Left ventricle myocardium inferior (tissue), 1 donor: ENCODE data around the gene GNG12. TPM values are rescaled to one million over a fixed set of nuclear protein-coding genes. Genes with fewer than 3 reads are reported as not detected.

Experiments
- DNase-seq: peaks from one replicate; pipeline ENCODE4 v3.0.0-alpha.2; 2020
- H3K27ac ChIP-seq: fragments of 200-600 bp; replicated peaks from 2 replicates; pipeline ENCODE4 v1.8.0; 2021
- H3K27me3 ChIP-seq: fragments of 200-600 bp; 2 replicates; pipeline ENCODE4 v1.8.0; 2021; ENCODE audit warnings: low read depth
- H3K36me3 ChIP-seq: fragments of 200-600 bp; 2 replicates; pipeline ENCODE4 v1.8.0; 2021
- H3K4me1 ChIP-seq: fragments of 200-600 bp; 2 replicates; pipeline ENCODE4 v1.8.0; 2021
- H3K4me3 ChIP-seq: fragments of 200-600 bp; 2 replicates; pipeline ENCODE4 v1.8.0; 2021; ENCODE audit warnings: mild to moderate bottlenecking, moderate library complexity
- H3K9me3 ChIP-seq: fragments of 200-600 bp; replicated peaks from 2 replicates; pipeline ENCODE4 v1.8.0; 2021
- intact Hi-C: fragments of 100-400 bp; cut with micrococcal nuclease; formaldehyde crosslinking; loops from one replicate; pipeline ENCODE4 v1.11.0; 2022
- total RNA-seq: library from RNA; stranded (reverse); fragmentation: NEBNext Ultra II Directional; extraction: Animal tissue kit (Norgen Biotek cat#: 25700); gene quantifications from one replicate; pipeline ENCODE4 v1.2.1, GENCODE V29; 2021
- TF ChIP-seq, protein P1 (sequence below): fragments of 200-600 bp; IDR thresholded peaks from 2 replicates; pipeline ENCODE4 v1.8.0; 2021; ENCODE audit warnings: antibody characterized with exemption, mild to moderate bottlenecking, borderline replicate concordance
- donor health status: DM: no; HTN: yes; CAD: no; lungs with severe emphysema.

GNG12 gene
- total RNA-seq, 1 donor from 2014 or later: 35.1 TPM

DNA sequence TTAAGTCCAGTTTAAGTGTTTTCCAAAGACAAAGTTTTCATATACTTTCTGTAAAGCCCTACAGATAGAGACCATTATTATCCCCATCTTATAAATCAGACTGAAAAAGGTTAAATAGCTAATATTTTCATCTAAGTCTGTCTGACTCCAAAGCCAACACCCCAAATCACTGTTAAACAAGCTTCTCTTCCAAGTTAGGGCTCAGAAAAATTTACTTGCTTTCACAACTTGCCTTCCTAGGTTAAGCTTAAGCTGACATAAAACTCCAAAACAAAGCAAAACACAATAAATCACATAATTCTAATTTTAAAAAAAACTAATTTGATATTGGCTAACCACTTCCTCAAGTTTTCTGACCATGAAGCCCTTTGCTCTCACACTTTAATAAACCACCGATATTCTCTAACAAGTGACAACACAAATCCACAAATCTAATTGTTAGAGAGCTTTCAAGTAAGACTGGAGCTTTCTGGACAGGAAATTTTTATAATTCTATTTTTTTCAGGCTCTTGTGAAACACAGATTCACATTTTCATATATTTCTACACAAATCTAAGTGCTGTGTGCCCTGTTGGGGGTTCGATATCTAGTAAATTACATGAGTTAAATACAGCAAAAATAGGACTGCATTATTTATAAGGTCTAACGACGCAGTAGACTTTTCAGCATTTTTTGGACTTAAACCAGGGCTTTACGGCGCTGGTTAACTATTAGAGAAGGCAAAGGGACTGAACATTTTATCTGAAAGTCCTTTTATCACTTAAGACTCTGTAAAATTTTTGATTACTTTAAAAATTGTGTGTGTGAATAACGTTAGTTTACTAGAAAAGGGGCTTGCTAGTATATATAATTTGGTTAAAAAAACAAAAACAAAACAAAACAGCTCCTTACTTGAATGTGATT, 2.1 kb downstream of the GNG12 start:
- no peak for DNase-seq
- Histone ChIP-seq H3K27me3 (no peaks in the 10 kb centered on the region), H3K9me3 (no peaks in the 10 kb centered on the region), H3K36me3 (no peaks in the 10 kb centered on the region), H3K27ac (peak overlapping the region; percentile 87), H3K4me3 (peak overlapping the region; percentile 94), H3K4me1 (peaks cover 30% of the 10 kb centered on the region)
- TF ChIP-seq, protein P1, sequence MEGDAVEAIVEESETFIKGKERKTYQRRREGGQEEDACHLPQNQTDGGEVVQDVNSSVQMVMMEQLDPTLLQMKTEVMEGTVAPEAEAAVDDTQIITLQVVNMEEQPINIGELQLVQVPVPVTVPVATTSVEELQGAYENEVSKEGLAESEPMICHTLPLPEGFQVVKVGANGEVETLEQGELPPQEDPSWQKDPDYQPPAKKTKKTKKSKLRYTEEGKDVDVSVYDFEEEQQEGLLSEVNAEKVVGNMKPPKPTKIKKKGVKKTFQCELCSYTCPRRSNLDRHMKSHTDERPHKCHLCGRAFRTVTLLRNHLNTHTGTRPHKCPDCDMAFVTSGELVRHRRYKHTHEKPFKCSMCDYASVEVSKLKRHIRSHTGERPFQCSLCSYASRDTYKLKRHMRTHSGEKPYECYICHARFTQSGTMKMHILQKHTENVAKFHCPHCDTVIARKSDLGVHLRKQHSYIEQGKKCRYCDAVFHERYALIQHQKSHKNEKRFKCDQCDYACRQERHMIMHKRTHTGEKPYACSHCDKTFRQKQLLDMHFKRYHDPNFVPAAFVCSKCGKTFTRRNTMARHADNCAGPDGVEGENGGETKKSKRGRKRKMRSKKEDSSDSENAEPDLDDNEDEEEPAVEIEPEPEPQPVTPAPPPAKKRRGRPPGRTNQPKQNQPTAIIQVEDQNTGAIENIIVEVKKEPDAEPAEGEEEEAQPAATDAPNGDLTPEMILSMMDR: no peak
- intact Hi-C loops: no loop called here

DNA sequence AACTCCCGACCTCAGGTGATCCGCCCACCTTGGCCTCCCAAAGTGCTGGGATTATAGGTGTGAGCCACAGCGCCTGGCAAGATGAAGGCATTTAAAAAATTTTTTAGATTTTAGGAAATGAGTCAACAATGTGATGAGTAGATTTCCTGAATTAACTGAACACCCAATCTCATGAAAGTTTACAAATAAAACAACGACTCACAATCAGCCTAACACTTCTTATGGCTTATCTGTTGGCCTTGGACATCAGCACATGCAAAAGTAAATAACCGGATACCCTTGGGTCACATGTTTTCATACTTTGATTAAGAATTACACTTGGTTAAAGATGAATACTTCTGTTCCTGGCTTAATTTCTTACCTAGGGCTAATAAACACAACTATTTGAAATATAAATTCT, 3.0 kb downstream of the GNG12 start:
- Histone ChIP-seq H3K27ac (no peak overlapping the region), H3K27me3 (no peaks in the 10 kb centered on the region), H3K36me3 (no peaks in the 10 kb centered on the region), H3K4me3 (peak overlapping the region; percentile 94), H3K4me1 (peaks cover 30% of the 10 kb centered on the region), H3K9me3 (no peaks in the 10 kb centered on the region)
- no peak for DNase-seq
- intact Hi-C loops: no loop called here
- TF ChIP-seq, protein P1: no peak

DNA sequence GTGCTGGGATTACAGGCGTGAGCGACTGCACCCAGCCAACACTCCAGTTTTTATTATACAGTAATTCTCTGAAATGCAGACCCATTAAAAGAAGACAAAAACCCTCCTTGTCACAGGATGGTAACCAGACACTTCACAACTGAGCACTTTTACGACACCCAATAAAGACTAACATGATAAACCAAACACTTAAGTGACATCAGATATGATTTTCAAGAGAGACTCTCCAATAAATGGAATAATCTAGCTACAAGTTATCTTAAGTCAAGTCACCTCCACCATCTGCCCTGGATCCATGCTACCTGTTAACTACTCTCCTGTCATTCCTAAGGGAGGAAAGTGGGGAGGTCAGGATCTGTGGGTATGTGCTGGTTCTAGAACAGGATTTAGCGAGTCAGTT, 5.6 kb downstream of the GNG12 start:
- intact Hi-C loops: no loop called here
- Histone ChIP-seq H3K27me3 (no peaks in the 10 kb centered on the region), H3K4me3 (no peak overlapping the region), H3K36me3 (no peaks in the 10 kb centered on the region), H3K27ac (no peak overlapping the region), H3K9me3 (no peaks in the 10 kb centered on the region), H3K4me1 (peaks cover 26% of the 10 kb centered on the region)
- TF ChIP-seq, protein P1: no peak
- DNase-seq: no peak

GRCh38 chr1:67825591-67825990, 7.7 kb downstream of the GNG12 start:
- Histone ChIP-seq H3K36me3 (no peaks in the 10 kb centered on the region), H3K9me3 (no peaks in the 10 kb centered on the region), H3K27ac (no peak overlapping the region), H3K4me3 (no peak overlapping the region), H3K4me1 (peaks cover 14% of the 10 kb centered on the region), H3K27me3 (no peaks in the 10 kb centered on the region)
- TF ChIP-seq, protein P1: no peak
- intact Hi-C loops: no loop called here
- DNase-seq: no peak

- Histone ChIP-seq H3K4me1 (peaks cover 7% of the 10 kb centered on the region), H3K27ac (no peak overlapping the region), H3K27me3 (no peaks in the 10 kb centered on the region), H3K4me3 (no peak overlapping the region), H3K9me3 (no peaks in the 10 kb centered on the region), H3K36me3 (no peaks in the 10 kb centered on the region)
- TF ChIP-seq, protein P1: no peak
- no peak for DNase-seq
- intact Hi-C loops: no loop called here
Measured at GRCh38 chr1:67824766-67825165, 8.5 kb downstream of the GNG12 start.
